Fibroblast of upper back skin (primary cell): Measurements from ENCODE around the gene CRTAC1.

Experiments
- DNase-seq: peaks from one replicate; pipeline ENCODE4 v3.0.0-alpha.2; 2013

CRTAC1 gene

DNA sequence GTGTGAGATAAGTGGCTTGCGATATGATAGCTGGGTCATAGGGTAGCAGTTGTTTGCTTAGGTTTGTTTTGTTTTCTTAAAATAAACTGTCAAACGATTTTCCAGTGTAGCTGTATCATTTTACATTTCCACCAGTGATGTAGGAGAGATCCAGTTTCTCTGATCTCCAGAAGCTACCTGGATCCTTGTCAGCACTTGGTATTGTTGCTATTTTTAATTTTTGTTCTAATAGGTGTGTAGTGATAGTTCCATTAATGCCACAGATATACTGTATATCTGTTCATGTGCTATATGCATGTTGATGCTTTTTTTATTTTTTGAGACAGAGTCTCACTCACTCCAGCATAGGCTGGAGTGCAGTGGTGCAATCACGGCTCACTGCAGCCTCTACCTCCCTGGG, 136.3 kb downstream of the CRTAC1 start:
- no peak for DNase-seq

DNA sequence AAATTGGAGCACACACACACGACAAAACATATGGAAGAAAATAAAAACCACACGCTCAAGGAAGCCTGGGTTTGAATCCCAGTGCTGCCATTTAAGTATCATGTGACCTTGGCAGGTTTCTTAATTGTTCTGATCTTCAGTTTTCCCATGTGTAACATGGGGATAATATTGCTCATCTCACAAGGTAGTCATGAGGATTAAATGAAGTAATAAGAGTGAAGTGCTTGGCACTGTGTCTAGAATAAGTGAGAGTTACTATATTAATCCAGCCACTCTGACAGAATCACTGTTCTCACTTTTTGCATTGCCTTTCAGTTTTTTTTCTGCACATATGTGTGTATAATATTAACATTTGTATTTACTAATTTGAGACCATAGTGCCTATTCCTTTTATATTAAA, 137.5 kb downstream of the CRTAC1 start:
- no peak for DNase-seq

DNA sequence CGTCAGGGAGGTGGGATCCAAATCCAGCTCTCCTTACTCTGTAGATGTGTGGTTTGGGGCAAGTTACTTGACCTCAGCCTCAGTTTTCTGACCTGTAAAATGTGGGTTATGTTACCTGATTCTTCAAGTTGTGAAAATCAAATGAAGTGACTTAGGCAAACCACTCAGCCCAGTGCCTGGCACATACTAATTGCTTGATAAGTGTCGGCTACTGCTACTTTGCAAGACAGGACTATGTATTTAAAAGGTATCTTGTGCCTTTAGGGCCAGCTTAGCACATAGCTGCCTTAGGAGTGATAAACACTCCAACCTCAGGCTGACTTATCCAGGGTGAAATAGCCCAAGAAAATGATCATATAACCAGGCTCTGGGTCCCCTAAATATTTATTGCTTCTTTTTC, 137.9 kb downstream of the CRTAC1 start:
- DNase-seq = no peak

DNA sequence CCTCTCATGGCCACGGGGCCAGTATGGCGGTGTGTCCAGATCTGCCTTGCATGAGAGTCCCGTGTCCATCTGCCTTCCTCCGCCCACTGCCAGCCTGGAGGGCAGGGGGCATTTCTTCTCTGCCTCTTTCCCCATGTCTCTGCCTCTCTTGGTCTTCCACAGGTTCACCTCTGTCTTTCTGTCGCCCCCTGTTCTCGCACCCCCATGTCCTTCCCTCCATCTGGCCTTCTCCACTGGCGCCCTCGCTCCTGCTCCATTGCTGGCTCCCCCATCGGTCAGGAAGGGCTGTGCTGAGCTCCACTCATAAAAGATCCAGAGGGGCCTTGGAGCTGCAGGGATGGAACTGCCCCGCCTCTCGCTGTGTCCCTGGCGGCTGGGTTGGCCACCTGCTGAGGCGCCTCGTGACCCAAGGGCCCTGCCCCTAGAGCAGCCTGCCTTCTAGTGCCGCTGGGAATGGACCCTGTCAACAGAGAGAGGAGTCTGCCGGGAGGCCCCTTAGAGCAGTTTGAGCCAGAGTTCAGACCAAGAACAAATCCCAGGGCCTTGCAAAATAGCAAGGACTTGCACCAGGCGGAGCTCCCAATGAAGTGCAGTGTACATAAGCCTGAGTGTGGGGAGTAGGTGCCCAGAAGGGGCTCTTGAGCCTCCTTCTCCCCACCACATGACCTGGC, 138.8 kb downstream of the CRTAC1 start:
- no peak for DNase-seq

DNA sequence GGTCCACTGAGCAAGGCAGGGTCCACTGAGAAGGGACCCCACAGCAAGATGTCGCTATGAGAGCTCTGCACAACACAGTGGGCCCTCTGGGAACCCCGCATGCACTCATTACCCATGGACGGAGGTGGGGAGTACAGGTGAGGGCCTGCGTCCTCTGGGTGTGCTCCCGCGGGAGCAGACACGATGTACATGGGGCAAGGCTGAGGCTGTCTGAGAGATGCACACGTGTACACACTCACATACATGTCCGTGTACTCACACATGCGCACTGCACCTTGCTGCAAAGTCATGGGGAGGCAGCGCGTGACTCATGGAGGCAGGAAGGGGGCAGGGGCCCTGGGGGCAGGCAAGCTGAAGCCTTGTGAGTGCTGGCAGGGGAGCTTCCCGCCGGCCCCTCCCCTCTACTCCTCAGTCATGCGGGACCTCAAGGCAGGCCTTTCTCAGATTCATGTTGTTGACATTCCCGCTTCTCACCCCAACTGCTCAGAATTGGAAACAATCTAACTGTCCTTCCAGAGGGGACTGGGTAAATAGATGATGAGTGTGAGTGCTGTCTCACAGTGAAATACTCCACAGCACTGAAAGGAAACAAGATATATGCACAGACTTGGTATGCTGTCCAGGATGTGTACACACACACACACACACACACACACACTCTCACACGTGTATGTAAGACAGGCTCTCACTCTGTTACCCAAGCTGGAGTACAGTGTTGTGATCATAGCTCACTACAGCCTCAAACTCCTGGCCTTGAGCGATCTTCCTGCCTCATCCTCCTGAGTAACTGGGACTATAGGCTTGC, 140.8 kb downstream of the CRTAC1 start:
- DNase-seq = peak; percentile 83

DNA sequence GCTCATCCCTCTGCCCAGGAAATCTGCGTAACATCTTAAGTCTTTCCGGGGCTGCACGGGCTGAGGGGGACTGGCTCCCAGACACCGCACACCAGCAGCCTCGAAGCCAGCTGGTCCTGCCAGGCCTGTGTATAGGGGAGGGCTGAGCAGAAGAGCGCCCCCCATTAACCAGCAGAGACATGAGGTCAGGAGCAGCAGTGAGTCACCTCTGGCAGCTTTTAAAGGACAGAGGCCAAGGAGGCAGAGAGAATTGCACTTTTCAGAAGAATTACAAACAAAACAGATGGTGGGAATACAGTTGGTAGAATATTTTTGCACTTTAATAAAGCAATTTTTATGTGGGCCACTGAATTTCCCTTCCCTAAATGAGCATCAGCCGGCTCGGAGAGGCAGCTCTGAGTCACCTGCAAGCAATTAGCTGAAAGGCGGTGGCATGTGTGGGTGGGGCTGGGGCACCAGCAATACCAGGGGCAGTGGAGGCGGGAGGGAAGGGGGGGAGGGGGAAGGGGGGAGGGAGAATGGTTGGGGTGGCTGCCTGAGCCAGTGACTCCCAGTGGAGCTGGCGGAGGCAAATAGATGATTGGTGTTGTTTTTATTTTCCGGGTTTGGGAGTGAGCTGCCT, 141.7 kb downstream of the CRTAC1 start:
- peak; percentile 44 for DNase-seq

DNA sequence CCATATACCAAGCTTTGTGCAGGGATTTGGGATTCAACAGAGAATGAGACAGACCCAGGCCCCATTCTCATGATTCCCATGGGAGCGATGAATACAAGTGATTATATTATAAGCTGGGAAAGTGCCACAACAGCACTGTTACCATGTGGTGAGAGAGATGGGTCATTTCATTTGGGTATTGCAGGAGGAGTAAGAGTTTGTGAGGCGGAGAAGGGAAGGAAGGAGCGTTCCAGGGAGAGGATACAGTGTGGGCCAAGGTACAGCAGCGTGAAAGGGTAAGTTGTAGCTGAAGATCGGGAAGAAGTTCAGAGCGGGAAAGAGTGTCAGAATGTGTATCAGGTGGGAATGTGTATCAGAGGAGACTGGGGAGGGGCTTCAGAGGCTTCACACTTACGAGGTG, 142.3 kb downstream of the CRTAC1 start:
- no peak for DNase-seq

DNA sequence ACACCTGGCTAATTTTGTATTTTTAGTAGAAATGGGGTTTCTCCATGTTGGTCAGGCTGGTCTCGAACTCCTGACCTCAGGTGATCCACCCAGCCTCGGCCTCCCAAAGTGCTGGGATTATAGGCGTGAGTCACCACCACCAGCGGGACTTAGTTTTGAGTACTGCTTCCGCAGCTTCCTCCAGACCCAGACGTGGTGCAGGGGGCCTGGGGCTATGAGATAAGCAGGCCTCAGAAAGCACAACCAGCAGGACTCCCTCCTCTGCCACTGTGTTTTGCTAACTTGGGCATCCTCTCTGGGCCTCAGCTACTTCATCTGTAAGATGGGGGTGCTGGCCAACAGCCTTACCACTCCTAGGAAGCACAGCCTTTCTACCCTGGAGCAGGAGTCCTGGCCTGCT, 143.0 kb downstream of the CRTAC1 start:
- no peak for DNase-seq

DNA sequence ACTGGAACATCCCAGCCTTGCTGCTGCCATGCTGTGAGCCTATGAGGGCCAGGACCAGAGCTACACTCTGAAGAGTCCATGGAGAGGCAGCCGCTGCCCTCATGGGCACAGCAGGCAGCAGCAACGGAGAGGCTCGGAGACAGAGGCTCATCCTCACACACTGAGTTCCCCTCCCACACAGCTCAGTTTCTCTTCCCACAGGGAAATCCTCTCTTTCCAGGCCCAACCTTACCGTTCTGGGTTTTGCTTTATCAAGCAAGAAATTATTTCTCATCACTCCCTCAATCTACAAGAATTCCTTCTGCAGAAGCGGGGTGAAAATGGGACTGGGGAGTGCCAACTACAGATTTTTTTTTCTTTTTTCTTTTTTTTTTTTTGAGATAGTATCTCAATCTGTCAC, 144.1 kb downstream of the CRTAC1 start:
- DNase-seq = no peak

DNA sequence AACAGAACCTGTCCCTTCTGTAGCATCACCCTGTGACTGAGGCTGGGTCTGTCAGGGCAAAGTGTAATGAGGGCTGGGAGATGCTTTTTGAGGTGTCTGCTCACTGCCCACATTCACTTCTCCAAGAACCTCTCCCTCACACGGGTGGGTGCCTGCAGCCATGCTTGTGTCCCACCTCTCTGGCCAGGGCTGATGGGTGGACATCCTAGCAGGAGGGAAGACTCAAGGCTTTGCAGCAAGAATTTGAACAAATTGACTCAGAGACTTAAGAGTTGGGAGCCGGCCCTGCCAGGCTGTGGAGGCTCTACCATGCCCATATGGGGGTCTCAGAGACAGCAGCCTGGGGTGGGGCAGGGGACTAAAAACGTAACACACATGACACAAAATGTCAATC, 147.3 kb downstream of the CRTAC1 start:
- DNase-seq = no peak

DNA sequence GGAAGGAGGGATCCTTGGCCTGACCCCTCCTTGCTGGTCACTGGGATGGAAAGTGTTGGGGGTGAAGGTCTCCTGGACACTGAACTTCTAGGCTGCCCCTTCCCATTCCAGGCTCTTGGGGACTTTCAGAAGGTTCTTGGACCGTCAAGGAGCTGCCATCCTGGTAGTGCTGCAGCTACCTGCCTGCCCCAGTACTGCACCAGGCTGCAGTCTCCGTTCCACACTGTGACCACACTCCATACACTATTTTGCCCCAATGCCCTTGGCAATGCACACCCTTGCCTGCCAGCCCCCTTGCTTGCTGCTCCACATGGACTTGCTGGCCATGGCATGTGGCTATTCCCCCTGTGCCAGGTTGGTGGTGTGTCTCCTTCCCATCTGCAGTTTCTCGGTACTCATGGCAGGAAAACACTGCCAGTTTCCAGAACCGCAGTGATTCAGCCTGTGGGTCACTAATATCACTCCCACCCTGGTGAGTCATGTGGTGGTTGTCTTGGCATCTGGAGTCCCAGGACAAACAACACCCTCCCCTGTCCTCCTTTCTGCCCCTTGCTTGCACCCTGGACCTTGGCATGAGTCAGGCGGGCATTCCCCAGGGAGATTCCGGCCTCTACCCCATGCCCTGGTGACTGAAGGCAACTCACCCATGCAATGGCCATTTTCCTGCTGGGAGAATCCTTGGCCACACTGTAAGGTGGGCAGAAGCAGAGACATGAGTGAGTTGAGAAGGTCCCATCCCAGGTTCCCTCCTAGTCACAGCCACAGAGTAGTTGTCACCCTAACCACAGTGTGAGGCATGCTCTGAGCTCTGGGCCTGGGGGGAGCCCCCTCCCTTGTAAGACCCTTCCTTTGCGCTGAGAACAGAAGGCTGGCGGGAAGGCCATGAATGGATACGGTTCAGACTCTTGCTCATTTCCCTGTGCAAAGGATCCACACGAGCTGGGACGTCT, 148.0 kb downstream of the CRTAC1 start:
- no peak for DNase-seq

DNA sequence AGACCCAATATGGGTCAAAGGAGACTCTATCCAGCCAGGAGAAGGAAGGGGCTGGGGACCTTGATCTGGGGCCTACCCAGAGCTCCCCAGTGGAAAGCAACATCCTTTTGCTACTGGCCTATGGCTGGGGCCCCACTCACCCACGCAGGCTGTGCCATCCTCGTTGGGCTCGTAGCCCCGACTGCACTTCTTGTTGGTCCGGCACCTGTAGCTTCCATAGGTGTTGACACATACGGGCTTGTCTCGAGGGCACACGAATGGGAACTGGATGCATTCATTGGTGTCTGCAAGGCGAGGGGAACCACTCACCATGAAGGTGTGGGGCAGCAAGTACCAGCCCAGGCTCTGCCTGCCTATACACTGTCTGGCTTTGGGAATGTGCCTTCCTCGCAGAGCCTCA, 150.3 kb downstream of the CRTAC1 start:
- DNase-seq = no peak

DNA sequence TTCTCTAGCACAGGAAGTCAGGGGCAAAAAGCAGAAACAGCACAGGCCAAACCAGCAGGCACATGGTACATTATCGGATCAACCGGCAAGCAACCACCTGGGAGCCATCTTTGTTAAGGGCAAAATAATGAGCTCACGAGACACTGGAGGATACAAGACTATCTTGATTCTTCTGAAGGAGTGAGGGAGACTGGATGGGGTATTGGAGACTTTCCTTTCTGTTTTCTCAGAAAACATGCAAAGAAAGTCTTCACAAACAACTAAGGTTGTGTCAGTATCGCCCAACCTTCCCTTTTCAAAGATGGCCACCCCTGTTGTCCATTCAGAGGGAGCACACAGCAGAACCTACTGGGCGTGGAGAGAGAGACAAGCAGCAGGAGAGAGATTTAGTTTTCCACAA, 151.2 kb downstream of the CRTAC1 start:
- DNase-seq = no peak

DNA sequence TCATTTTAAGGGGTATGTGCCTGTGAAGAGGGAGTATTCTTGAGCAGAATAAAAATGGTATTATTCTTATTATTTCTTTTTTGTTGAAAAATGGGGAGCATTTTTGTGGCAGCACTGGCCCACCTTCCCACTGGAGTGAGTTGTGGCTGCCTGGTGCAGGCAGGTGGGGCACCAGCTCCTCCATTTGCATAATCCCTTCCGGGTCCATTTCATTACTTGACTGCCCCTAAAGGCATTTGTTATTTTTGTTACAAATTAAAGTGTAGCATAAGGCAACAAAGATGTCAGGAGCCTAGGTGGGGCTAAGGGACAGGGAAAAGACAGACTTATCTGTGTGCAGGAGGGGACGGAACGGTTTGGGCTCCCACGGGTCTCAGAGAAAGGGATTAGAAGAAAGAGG, 154.0 kb downstream of the CRTAC1 start:
- no peak for DNase-seq

DNA sequence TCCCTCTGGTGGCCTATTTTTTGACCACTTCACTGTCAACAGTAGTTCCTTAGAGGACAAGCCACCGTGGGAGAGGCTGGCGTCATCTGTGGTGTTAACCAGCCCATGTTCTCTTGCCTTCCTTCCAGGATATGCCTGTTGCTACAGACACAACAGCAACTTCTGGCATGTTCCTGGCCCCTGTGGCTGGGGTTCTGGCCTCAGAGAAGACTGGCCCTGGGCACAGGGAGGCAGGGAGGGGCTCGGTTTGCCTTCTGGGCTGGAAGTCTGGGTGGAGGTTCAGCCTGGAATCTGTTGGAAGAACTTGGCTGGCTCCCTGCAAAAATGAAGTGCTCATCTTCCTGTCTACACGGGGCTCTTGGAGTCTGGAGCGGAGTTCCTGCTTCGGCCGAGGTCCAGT, 155.0 kb downstream of the CRTAC1 start:
- DNase-seq = no peak

DNA sequence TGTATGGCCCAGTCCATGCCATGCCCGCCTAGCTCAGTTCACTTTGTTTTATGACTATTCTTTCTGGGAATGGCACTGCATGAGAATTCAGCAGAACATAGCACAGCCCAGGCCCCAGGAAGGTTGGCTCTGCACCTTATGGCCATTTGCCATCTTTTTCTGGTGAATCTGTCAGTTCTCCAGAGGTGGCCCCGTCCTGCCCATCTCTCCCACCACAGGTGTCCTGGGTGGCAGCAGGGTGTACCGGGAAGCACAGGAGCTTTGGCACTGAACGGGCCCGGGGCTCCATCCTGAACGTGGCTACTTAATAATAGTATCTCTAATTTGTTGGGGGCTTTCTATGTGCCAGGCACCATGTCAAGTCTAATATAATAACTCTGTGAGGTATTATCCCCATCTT, 156.1 kb downstream of the CRTAC1 start:
- no peak for DNase-seq

DNA sequence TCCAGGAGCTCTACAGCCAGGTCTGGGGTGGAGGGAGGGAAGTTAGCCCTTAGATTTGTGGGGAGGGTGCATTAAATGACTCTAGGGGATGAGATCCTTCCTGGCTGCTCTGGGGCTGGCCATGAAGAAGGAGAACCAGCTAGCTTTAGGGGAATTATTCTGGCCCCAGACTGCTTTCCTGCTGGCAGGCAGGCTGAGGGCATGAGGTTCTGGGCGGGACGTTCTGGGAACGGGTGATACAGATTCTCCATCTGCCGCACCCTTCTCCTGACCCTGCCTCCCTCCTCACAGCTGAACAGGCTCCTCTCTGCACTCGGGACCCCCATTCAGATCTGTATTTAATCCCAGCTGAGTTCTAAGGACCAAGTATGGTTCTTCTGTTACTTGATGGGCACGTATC, 156.9 kb downstream of the CRTAC1 start:
- DNase-seq = no peak

DNA sequence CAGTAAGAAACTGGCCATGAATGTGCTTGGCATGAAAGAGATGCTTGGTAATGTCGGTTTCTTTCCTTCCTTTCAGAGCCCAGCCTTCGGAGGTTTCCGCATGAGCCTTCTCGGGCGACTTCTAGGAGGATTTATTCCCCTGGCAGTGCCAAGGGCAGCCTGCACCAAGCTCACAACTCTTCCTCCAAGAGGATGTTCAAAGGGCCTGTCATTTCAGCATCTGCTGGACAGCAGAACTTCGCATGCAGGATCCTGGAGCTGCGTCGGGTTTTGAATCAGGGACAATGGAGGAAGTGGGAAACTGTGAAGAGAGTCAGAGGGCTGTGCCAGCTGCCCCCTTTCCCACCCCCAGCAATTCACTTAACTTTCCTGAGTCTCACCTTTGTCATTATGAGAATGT, 159.4 kb downstream of the CRTAC1 start:
- DNase-seq = no peak

DNA sequence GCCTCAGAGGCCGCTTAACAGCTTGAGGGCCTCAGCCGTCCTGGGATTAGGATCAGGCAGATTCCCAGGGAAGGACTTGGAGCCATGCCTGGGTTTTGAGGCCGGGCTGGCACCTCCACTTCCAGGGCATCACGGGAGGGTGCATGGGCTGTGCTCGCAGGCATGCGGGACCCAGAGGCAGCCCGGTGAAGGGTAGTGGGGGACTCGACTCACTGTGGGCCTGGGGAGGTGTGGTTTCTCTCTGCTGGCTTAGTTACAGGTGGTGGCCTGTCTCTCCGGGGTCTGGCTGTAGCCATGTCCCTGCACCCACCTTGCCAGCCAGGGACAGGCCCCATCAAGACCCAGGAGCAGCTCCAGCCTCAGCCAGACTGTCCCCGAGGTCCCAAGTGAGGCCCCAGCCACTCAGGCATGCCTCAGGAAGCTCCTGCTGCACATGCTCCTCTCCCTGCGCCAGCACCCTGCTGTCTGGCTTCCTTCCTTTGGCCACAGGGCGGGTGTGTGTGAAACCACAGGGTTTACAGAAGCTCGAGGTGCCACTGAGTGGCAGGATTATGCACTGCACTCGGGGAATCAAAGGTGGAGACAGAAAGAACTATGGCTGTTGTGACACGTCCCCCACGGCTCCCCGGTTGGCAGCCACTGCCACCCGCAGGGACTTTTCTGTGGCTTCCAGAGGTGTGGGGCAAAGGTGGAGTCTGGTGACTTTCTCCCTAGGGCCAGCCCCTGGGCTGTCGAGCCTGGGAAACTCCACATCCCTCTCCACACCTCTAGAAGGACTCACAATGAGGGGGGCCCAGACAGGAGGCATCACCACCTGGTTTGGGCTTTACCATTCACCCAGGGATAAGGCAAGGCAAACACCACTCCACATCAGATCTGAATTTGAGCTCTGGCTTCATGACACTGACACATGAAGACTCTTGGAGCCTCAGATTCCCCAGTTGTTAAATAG, 161.1 kb downstream of the CRTAC1 start:
- DNase-seq = peak; percentile 81

DNA sequence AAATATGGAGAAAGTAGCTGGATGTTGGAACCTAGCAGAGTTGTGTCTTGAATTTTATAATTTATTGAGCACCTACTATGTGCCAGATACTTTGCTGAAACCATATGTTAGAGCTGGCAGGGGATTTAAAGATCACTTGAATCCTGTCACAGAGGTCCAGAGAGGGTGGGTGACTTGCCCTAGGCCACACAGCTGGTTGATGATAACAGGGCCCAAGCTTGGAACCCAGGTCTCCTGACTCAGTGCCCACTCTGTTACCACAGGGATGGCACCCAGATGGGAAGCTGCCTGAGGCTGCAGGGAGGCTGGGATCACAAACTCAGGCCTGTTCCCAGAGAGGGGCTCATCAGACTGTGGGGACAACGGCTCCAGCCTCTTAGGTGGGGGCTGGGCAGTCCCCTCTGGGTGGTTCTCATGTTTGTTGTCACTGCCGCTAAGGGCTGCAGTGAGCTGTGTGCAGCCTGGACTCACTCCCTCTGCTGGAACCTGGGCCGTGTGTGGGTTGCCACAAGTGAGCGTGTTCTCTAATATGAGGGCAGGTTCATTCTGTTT, 162.2 kb downstream of the CRTAC1 start:
- no peak for DNase-seq

DNA sequence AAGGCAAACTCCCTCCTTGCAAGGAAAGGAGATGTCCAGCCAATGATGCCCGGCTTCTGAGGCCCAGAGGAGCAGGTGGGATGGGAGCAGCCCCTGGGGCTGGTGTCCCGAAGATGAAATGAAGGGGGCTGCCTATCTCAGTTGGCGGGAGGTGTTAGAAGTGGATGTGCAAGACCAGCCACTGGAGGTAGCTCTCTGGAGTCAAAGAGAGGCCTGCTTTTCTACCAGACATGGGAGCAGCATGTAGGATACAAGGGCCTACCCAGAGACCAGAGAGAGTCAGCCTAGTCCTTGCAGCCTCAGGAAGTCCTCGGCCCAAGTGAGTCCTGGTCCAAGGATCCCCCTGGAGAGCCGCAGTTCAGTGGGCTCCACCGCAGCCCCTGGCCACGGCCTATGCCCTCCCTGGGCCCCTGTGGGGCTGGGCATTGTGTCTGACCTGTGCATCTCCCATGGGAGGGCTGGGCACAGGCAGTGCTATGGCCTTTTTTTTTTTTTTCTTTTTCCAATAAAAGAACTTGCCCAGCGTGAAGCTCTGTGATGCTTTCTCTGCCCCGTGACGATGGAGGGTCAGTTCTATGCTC, 163.1 kb downstream of the CRTAC1 start:
- DNase-seq = no peak
